ENCODE data around the gene ZFHX3.

Gene ZFHX3

DNA sequence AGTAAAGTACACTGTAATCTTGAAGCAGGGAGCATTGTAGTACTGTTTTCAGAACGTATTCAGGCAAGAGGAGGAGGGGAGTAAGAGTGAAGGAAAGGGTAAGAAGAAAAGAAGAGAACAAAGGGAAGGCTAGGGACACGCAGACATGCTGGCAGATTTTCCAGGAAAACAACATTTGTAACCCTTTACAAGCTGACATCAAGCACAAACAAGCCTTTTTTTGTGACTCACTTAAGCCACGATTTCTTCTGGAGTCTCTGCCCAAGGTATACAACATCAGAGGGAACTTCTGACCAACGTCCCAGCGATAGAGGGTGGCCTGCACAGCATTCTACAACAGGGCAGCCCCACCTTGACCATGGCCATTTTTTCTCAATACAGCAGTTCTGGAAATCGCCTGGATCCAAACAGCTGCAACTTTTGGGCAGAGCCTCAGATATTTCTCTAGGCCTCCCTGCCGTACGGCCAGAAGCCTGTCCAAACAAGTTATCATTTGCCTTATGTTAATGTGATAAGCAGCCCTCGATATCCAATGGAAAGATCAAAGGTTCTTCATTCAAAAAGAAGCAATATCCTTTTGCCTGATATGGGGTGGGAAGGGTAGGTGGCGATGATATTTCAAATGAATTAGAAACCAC, 247.3 kb downstream of the ZFHX3 start:
- TF ChIP-seq CTCF (IDR thresholded peaks at IDR 0.05; ENCODE audit: low read depth, low read length): no peak
- no peak for DNase-seq
- H3K9me3 ChIP-seq: no peaks in the 10 kb centered on the region
- H3K4me1 ChIP-seq: no peaks in the 10 kb centered on the region; the same call in 1 of the 2 replicates
- peaks cover 52% of the 10 kb centered on the region for H3K36me3 ChIP-seq
- H3K4me3 ChIP-seq (ENCODE audit: low read depth, low read length): no peak overlapping the region
- no peaks in the 10 kb centered on the region for H3K27me3 ChIP-seq

DNA sequence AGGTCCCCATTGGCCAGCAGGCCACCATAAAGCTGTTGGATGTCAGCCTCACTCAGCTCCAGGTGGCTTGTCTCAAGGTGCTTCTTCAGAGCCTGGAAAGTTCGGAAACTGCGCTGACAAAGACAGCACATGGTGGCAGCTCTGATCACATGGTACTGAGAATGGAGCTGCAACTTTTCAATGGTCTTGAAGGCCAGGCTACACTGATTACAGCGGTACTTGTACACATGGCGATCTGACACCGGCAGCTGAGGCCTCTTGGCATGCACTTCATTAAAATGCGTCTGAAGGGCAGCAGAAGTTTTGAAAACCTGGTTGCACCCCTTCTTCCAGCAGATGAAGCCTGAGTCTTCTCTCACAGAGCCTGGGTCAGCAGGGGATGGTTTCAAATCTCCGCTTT, 249.7 kb downstream of the ZFHX3 start:
- Histone ChIP-seq H3K9me3 (no peaks in the 10 kb centered on the region), H3K4me1 (no peaks in the 10 kb centered on the region; the same call in 1 of the 2 replicates), H3K4me3 (ENCODE audit: low read depth, low read length) (no peak overlapping the region), H3K36me3 (peaks cover 73% of the 10 kb centered on the region), H3K27me3 (no peaks in the 10 kb centered on the region)
- TF ChIP-seq CTCF (IDR thresholded peaks at IDR 0.05; ENCODE audit: low read depth, low read length): no peak
- no peak for DNase-seq

GRCh38 chr16:72797621-72798020, 250.3 kb downstream of the ZFHX3 start:
- peaks cover 80% of the 10 kb centered on the region for H3K36me3 ChIP-seq
- no peaks in the 10 kb centered on the region for H3K27me3 ChIP-seq
- no peaks in the 10 kb centered on the region for H3K9me3 ChIP-seq
- H3K4me1 ChIP-seq: no peaks in the 10 kb centered on the region; the same call in 1 of the 2 replicates
- no peak for DNase-seq
- H3K4me3 ChIP-seq (ENCODE audit: low read depth, low read length): no peak overlapping the region
- TF ChIP-seq CTCF (IDR thresholded peaks at IDR 0.05; ENCODE audit: low read depth, low read length): no peak

DNA sequence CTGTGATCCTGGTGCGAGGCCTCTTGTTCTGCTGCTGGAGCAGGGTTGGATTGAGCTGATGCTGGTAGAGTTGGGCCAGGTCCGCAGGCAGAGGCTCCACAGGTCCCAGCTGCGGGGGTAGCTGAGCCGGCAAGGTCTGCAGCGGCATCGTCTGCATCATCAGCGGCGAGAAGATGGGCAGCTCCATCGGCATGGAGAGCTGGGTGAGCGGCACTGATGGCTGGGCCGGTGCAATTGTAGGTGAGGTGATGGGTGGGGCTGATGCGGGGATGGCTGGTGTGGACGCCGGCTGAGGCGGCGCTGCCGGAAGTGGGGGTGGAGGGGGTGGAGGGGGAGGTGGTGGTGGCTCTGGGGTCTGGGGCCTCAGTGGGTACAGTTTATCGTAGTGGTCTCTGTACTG, 251.7 kb downstream of the ZFHX3 start:
- no peaks in the 10 kb centered on the region for H3K9me3 ChIP-seq
- H3K4me1 ChIP-seq: no peaks in the 10 kb centered on the region; the same call in 1 of the 2 replicates
- H3K36me3 ChIP-seq: peaks cover 84% of the 10 kb centered on the region
- H3K4me3 ChIP-seq (ENCODE audit: low read depth, low read length): no peak overlapping the region
- H3K27me3 ChIP-seq: no peaks in the 10 kb centered on the region
- DNase-seq: no peak
- no peak for TF ChIP-seq CTCF (IDR thresholded peaks at IDR 0.05; ENCODE audit: low read depth, low read length)

GRCh38 chr16:72794986-72795385, 252.9 kb downstream of the ZFHX3 start:
- no peak for TF ChIP-seq CTCF (IDR thresholded peaks at IDR 0.05; ENCODE audit: low read depth, low read length)
- no peak for DNase-seq
- Histone ChIP-seq H3K27me3 (no peaks in the 10 kb centered on the region), H3K4me1 (no peaks in the 10 kb centered on the region), H3K36me3 (peaks cover 81% of the 10 kb centered on the region), H3K4me3 (ENCODE audit: low read depth, low read length) (no peak overlapping the region), H3K9me3 (no peaks in the 10 kb centered on the region)

GRCh38 chr16:72794319-72794718, 253.6 kb downstream of the ZFHX3 start:
- Histone ChIP-seq H3K9me3 (no peaks in the 10 kb centered on the region), H3K4me3 (ENCODE audit: low read depth, low read length) (no peak overlapping the region), H3K36me3 (peaks cover 75% of the 10 kb centered on the region), H3K4me1 (no peaks in the 10 kb centered on the region), H3K27me3 (no peaks in the 10 kb centered on the region)
- DNase-seq: no peak
- TF ChIP-seq CTCF (IDR thresholded peaks at IDR 0.05; ENCODE audit: low read depth, low read length): no peak

Measured in BE2C (cell line).